ENCODE data around the gene SRRM3. TPM values are rescaled to one million over a fixed set of nuclear protein-coding genes. Genes with fewer than 3 reads are reported as not detected.
"Not testable (repeated sequence)": the region's sequence is repeated elsewhere in the genome, so short reads cannot be mapped to it uniquely, and the experiment has no call there.

Gene SRRM3
- total RNA-seq, 1 donor from 2014 or later = 2.0 TPM

GRCh38 chr7:76317782-76318487 lies 116.2 kb downstream of the SRRM3 start:
- DNase-seq = peak; percentile 97

- DNase-seq = peak; percentile 83
Measured at GRCh38 chr7:76318488-76319353, 117.0 kb downstream of the SRRM3 start.

DNA sequence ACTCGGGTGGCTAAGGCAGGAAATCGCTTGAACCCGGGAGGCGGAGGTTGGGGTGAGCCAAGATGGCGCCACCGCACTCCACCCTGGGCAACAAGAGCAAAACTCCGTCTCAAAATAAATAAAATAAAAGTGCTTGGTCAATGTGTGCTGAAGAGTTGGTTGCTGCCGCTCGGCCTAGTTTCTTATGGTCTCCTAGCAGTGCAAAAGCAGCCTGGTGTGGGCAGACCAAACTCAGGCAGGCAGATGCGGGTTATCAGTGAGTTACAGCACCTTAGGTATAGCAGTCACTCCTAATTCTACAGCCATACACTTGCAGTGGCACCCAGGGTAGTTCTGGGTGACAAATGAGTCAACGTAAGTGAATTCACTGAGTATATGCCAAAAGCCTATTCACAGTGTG lies 123.4 kb downstream of the SRRM3 start:
- no peak for DNase-seq

DNA sequence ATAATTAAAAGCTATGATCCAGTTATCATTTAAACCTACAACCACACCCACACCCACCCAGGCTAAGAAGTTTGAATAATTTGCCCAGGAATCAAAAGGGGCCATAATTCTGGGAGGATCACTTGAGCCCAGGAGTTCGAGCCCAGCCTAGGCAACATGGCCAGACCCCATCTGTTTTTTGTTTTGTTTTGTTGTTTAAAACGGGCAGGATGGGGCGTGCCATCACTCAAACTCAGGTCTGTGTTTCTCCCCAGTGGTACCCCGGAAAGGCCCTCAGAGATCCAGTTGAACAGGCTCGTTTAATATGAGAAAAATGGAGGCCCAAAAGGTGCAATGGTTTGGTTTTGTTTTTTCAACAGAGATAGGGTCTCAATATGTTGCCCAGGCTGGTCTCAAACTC lies 124.1 kb downstream of the SRRM3 start:
- DNase-seq = no peak

- DNase-seq = peak; percentile 75
Measured at GRCh38 chr7:76326646-76327233, 125.0 kb downstream of the SRRM3 start.

GRCh38 chr7:76327610-76328009 lies 125.9 kb downstream of the SRRM3 start:
- DNase-seq = peak; percentile 68

GRCh38 chr7:76328389-76328788 lies 126.7 kb downstream of the SRRM3 start:
- no peak for DNase-seq

- no peak for DNase-seq
Measured at GRCh38 chr7:76329479-76329878, 127.8 kb downstream of the SRRM3 start.

GRCh38 chr7:76330261-76330660 lies 128.6 kb downstream of the SRRM3 start:
- DNase-seq = no peak

- DNase-seq = no peak
Measured at GRCh38 chr7:76330673-76331072, 129.0 kb downstream of the SRRM3 start.

- DNase-seq = no peak
Measured at GRCh38 chr7:76332078-76332477, 130.4 kb downstream of the SRRM3 start.

GRCh38 chr7:76333511-76334101 lies 131.9 kb downstream of the SRRM3 start:
- no peak for DNase-seq

DNA sequence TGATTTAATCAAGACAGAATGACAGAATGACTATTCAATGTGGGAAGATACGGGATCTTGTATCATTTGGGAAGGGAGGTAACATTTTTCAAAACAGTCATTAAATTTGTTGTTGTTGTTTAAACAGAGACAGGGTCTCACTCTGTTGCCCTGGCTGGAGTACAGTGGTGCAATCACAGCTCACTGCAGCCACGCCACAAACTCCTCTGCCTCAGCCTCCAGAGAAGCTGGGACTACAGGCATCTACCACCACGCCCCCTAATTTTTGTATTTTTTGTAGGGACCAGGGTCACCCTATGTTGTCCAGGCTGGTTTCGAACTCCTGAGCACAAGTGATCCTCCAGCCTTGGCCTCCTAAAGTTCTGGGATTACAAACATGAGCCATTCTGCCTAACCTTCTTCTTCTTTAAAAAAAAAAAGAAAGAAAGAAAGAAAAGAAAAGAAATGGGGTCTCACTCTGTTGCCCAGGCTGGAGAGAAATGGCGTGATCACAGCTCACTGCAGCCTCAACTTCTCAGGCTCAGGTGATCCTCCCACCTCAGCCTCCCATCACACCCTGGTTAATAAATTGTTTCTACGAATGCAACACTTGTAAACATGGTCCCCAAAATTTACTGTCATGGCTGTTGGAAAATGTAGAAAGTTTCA lies 132.7 kb downstream of the SRRM3 start:
- DNase-seq = no peak

DNA sequence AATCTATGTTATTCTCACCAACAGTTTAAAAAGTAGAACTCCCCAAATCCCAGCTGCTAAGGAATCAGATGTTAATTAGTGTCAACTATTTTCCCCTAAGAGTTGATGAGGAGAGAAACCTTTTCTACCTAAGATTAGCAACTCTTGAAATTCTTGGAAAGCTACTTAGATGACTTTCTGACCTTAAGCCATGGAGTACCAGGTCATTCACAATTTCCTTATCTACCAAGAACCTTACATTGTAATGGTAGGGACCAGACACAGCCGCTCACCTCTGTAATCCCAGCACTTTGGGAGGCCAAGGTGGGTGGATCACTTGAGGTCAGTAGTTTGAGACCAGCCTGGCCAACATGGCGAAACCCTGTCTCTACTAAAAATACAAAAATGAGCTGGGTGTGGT lies 133.7 kb downstream of the SRRM3 start:
- not testable (repeated sequence) for DNase-seq

DNA sequence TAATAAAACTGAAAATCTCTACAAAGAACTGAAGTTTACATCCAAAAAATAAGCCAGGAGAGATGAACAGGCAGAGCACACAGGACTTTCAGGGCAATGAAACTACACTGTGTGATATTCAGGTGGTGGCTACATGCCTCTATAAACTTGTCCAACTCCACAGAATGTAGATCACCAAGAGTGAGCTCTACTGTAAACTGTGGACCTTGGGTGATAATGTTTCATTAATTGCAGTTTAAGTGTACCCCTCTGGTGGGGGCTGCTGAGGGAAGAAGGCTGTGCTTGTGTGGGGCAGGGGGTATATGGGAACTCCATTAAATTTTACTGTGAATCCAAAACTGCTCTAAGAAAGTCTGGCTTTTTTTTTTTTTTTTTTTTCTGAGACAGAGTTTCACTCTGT lies 134.4 kb downstream of the SRRM3 start:
- DNase-seq = no peak

Other genes with a start within 250 kb of the SRRM3 start
- gene TMEM120A, start 207.3 kb upstream of the SRRM3 start, total RNA-seq = 43.4 and 47.8 TPM in 2 replicates
- 28.1 and 38.3 TPM in 2 replicates for gene STYXL1, start 153.9 kb upstream of the SRRM3 start, total RNA-seq
- 34.0 and 52.2 TPM in 2 replicates for gene MDH2, start 153.8 kb upstream of the SRRM3 start, total RNA-seq
- 109 and 120 TPM in 2 replicates for gene HSPB1, start 100.8 kb downstream of the SRRM3 start, total RNA-seq
- 95.0 and 154 TPM in 2 replicates for gene YWHAG, start 157.1 kb downstream of the SRRM3 start, total RNA-seq
- 0.68 and 0.98 TPM in 2 replicates for gene SSC4D, start 207.8 kb downstream of the SRRM3 start, total RNA-seq
- 1.0 and 2.8 TPM in 2 replicates for gene ZP3, start 223.1 kb downstream of the SRRM3 start, total RNA-seq